HepG2 (cell line): ENCODE results near the gene CDYL2. TPM values are rescaled to one million over a fixed set of nuclear protein-coding genes. Genes with fewer than 3 reads are reported as not detected.

ENCODE experiments used
- ATAC-seq: fragments of 200-7000 bp; cut with Tn5 transposase; 3 replicates; pipeline ENCODE4 v1.9.1; 2020; ENCODE audit warnings: mild to moderate bottlenecking, moderate library complexity
- BruUV-seq: library from RNA; stranded (reverse); fragments of 400-500 nt; replicated peaks from 2 replicates; lab custom pipeline; 2021; lab: Mats Ljungman, UMichigan
- CTCF ChIA-PET: fragments of 300-600 bp; formaldehyde crosslinking; extraction: SDS; loops from one replicate; lab custom pipeline; 2021; ENCODE audit warnings: low total read pairs, inconsistent platforms, low intra/inter-chr PET ratio; lab: Yijun Ruan, JAX
- POLR2A ChIA-PET: fragments of 350-600 bp; sonication (Branson Sonifier 250); formaldehyde crosslinking; loops from one replicate; lab custom pipeline; 2020; ENCODE audit warnings: antibody characterized with exemption, inconsistent platforms; lab: Yijun Ruan, JAX
- DNase-seq: peaks from one replicate; pipeline ENCODE4 v3.0.0-alpha.2; 2015; ENCODE audit warnings: low spot score
- FAIRE-seq: peaks from 3 replicates; lab custom pipeline; 2011; peaks lifted over from hg19 to GRCh38; lab: Jason Lieb, UNC
- H2AFZ ChIP-seq: one replicate; pipeline ENCODE4 v1.6.1; 2011; ENCODE audit warnings: low read length, inconsistent platforms
- H3K27ac ChIP-seq: fragments of 300-600 bp; 3 replicates; pipeline ENCODE4 v1.8.0; 2011; ENCODE audit warnings: mixed run types, mild to moderate bottlenecking, mixed read lengths, low read length, inconsistent platforms; ENCODE audit not compliant: insufficient read depth; ENCODE audit errors: extremely low read length
- H3K27me3 ChIP-seq, 2 experiments: fragments of 200-600 bp in 1 of 2; 2 replicates in 1 of 2; 3 replicates in 1 of 2; pipeline versions ENCODE4 v1.6.0 to v1.8.0; 2011; ENCODE audit warnings: low read length in 2 of 2, mild to moderate bottlenecking in 2 of 2, moderate library complexity in 2 of 2, inconsistent platforms in 1 of 2; ENCODE audit not compliant: insufficient read depth in 2 of 2, control insufficient read depth in 1 of 2
- H3K36me3 ChIP-seq, 2 experiments: fragments of 200-600 bp in 1 of 2; replicated peaks in 1 of 2; 2 replicates in 1 of 2; 3 replicates in 1 of 2; pipeline versions ENCODE4 v1.5.1 to v1.8.0; 2011; ENCODE audit warnings: low read length in 2 of 2, inconsistent platforms in 1 of 2; ENCODE audit not compliant: insufficient read depth in 2 of 2, control insufficient read depth in 1 of 2
- H3K4me1 ChIP-seq: 2 replicates; pipeline ENCODE4 v1.5.1; 2012; ENCODE audit warnings: low read length, inconsistent platforms; ENCODE audit not compliant: insufficient read depth
- H3K4me2 ChIP-seq: 2 replicates; pipeline ENCODE4 v1.6.0; 2011; ENCODE audit warnings: low read depth, low read length, inconsistent platforms
- H3K4me3 ChIP-seq, 3 experiments: fragments of 200-600 bp in 1 of 3; sonication (generic), shearing (Covaris generic) in 1 of 3; replicated peaks in 1 of 3; 2 replicates each; pipeline ENCODE4 v1.5.1; 2011 to 2016; ENCODE audit warnings: low read length in 3 of 3, inconsistent platforms in 2 of 3, low read depth in 2 of 3, mild to moderate bottlenecking in 2 of 3, control low read depth in 1 of 3, mixed read lengths in 1 of 3; ENCODE audit not compliant: insufficient read depth in 1 of 3
- H3K79me2 ChIP-seq: one replicate; pipeline ENCODE4 v1.6.1; 2011; ENCODE audit warnings: low read length, inconsistent platforms; ENCODE audit not compliant: insufficient read depth
- H3K9ac ChIP-seq: 2 replicates; pipeline ENCODE4 v1.6.0; 2011; ENCODE audit warnings: mild to moderate bottlenecking, low read depth, low read length, inconsistent platforms; ENCODE audit not compliant: insufficient read depth
- H3K9me3 ChIP-seq: 2 replicates; pipeline ENCODE4 v1.5.1; 2012; ENCODE audit warnings: mild to moderate bottlenecking, low read length
- H4K20me1 ChIP-seq: 2 replicates; pipeline ENCODE4 v1.6.0; 2011; ENCODE audit warnings: inconsistent platforms, mild to moderate bottlenecking, low read length, moderate library complexity; ENCODE audit not compliant: insufficient read depth
- BRD4 ChIP-seq: sonication (generic); formaldehyde crosslinking; IDR thresholded peaks from 2 replicates; pipeline ENCODE4 v1.4.0; 2020; ENCODE audit warnings: missing genetic modification reagents
- GLI4 ChIP-seq: sonication (generic); formaldehyde crosslinking; IDR thresholded peaks from 2 replicates; pipeline ENCODE4 v1.5.1; 2020; ENCODE audit warnings: missing genetic modification reagents, mild to moderate bottlenecking, moderate library complexity, borderline replicate concordance
- MAFG ChIP-seq: sonication (generic); formaldehyde crosslinking; IDR thresholded peaks from 2 replicates; pipeline ENCODE4 v1.5.1; 2020; ENCODE audit warnings: mild to moderate bottlenecking, missing genetic modification reagents
- MXI1 ChIP-seq: IDR thresholded peaks from 3 replicates; pipeline ENCODE4 v1.6.1; 2012; ENCODE audit warnings: low read depth, low read length, inconsistent platforms, borderline replicate concordance
- TAF1 ChIP-seq: sonication (generic); formaldehyde crosslinking; IDR thresholded peaks from 2 replicates; pipeline ENCODE4 v1.4.0; 2020; ENCODE audit warnings: missing genetic modification reagents
- ZNF670 ChIP-seq: sonication (generic); formaldehyde crosslinking; IDR thresholded peaks from 2 replicates; pipeline ENCODE4 v1.8.0; 2022; ENCODE audit warnings: mild to moderate bottlenecking, missing genetic modification reagents, borderline replicate concordance
- ZNF775 ChIP-seq: sonication (generic); formaldehyde crosslinking; IDR thresholded peaks from 2 replicates; pipeline ENCODE4 v1.4.0; 2020; ENCODE audit warnings: missing genetic modification reagents, mild to moderate bottlenecking, moderate library complexity, borderline replicate concordance
- ZNF841 ChIP-seq: sonication (generic); formaldehyde crosslinking; IDR thresholded peaks from 2 replicates; pipeline ENCODE4 v1.8.1; 2023; ENCODE audit warnings: missing genetic modification reagents, borderline replicate concordance
- ZSCAN30 ChIP-seq: sonication (generic); formaldehyde crosslinking; IDR thresholded peaks from 2 replicates; pipeline ENCODE4 v1.5.0; 2020; ENCODE audit warnings: mild to moderate bottlenecking, missing genetic modification reagents
- WGBS: methylation state at CpG from one replicate; pipeline ENCODE4 v1.1.6; 2017; ENCODE audit warnings: low lambda C conversion rate; 5-methylcytosine and 5-hydroxymethylcytosine counted together
- in situ Hi-C: cut with HindIII; loops from 2 replicates; pipeline ENCODE4 v1.10.0; 2017; ENCODE audit warnings: low pct_unique_long_range_greater_than_20kb; ENCODE audit not compliant: extremely low pct_ligation_motif_present
- intact Hi-C: fragments of 100-400 bp; cut with micrococcal nuclease; formaldehyde crosslinking; loops from one replicate; pipeline ENCODE4 v1.10.0; 2022; ENCODE audit not compliant: unreplicated experiment
- polyA plus RNA-seq, 8 experiments: library from polyadenylated mRNA; depleted of rRNA in 3 of 8; stranded (reverse) in 7 of 8; unstranded in 1 of 8; fragments of >200 nt; fragmentation: Illumina TruSeq in 4 of 8; extraction: Trizol in 4 of 8; gene quantifications; 2 replicates each; pipeline versions ENCODE4 v1.2.1 to v1.2.3, GENCODE V29; 2011 to 2016; ENCODE audit warnings: low read depth in 4 of 8, missing spikeins in 1 of 8, mixed read lengths in 1 of 8; ENCODE audit not compliant: insufficient read depth in 1 of 8
- total RNA-seq, 5 experiments: library from RNA; depleted of rRNA; stranded (reverse); fragments of >200 nt; fragmentation: Illumina TruSeq; extraction: Trizol; gene quantifications; 2 replicates each; pipeline ENCODE4 v1.2.3, GENCODE V29; 2016; ENCODE audit warnings: low read depth in 1 of 5
- TF ChIP-seq, protein P1 (sequence below): sonication (generic); formaldehyde crosslinking; IDR thresholded peaks from 2 replicates; pipeline ENCODE4 v1.4.0; 2020; ENCODE audit warnings: missing genetic modification reagents
- TF ChIP-seq, protein P2 (sequence below): conservative IDR thresholded peaks from 2 replicates; pipeline ENCODE4 v1.6.1; 2018; ENCODE audit warnings: missing genetic modification reagents
- TF ChIP-seq, protein P3 (sequence below): sonication (generic); formaldehyde crosslinking; IDR thresholded peaks from 2 replicates; pipeline ENCODE4 v1.4.0; 2020; ENCODE audit warnings: mild to moderate bottlenecking, missing genetic modification reagents

CDYL2 gene
- total and polyA plus RNA-seq, 2 of the 13 experiments (the other 11 are each of a cell fraction or from before 2014, with no cell fraction given), result 0.07 to 0.35 TPM

DNA sequence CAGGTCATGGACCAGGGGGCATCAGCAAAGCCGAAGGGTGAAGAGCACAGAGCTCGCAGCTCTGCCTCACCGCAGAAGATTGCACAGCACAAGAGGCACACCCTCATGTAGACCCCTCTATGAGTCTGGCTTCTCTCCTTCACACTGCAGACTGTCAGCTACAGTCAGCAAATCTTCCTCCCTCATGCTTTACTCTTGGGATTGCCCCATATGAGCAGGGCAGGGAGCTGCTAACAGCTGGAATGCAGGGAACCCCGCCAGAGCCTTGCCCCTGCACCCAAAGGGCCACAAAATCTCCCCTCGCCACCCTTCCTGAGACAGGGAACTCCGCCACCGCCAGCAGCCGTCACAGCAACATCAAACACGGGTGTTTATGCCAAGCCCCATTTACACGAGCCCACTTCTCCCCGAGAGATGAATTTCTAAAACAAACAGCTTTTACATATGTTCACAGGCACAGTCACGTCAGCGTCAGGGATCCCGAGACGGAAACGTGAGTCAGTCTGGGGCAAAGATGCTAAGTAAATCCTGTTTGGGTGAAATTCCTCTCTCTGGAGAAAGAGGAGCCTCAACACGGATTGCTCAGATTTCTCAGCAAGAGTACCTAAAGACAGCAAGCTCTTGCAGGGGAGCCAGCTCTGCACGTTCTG, 121.9 kb downstream of the CDYL2 start:
- in situ Hi-C loops (no loop called here), intact Hi-C loops (no loop called here)
- no peaks in the 10 kb centered on the region for H4K20me1 ChIP-seq
- ChIA-PET CTCF (no interaction called here), POLR2A (no interaction called here)
- FAIRE-seq (no peak), DNase-seq (no peak), ATAC-seq (no peak)
- no peak overlapping the region for H3K4me2 ChIP-seq
- H3K36me3 ChIP-seq, result no peaks in the 10 kb centered on the region
- H3K4me1 ChIP-seq, result no peaks in the 10 kb centered on the region
- TF ChIP-seq TAF1 (no peak), BRD4 (no peak), MAFG (no peak), ZNF841 (CRISPR knock-in tag) (no peak)
- BruUV-seq, result no TSS peak
- H3K9me3 ChIP-seq, result no peaks in the 10 kb centered on the region
- no peak overlapping the region for H3K27ac ChIP-seq
- no peak overlapping the region for H3K9ac ChIP-seq
- H3K79me2 ChIP-seq, result no peaks in the 10 kb centered on the region
- H2AFZ ChIP-seq, result no peak overlapping the region
- peaks cover 2 to 12% of the 10 kb centered on the region in 2 experiments; a peak in 3 of 5 replicates for H3K27me3 ChIP-seq
- 37% methylated on average over 16 of the region's 18 CpGs for WGBS
- H3K4me3 ChIP-seq, result no peak overlapping the region

DNA sequence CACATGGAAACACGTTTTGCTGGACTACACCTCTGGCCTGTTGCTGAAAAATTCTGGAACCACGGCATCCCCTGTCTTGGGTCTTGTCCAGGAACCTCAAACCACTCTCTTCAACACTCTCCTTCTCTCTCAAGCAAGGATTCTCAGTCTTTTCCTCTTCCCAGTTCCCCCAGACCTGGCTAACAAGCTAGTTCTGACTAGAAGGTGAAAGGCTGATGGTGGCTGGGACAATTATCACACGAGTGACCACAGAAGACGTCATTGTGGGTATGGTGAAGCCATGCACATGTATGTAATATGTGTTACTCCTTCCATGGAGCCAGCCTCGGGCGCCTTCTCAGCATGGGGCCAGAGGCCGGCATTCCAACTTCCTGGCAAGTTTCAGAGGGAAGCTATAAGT, 123.0 kb downstream of the CDYL2 start:
- no peak overlapping the region for H3K27ac ChIP-seq
- 18% methylated on average over 7 of the region's 7 CpGs for WGBS
- intact Hi-C loops, result no loop called here
- in situ Hi-C loops, result no loop called here
- peaks cover 2 to 12% of the 10 kb centered on the region in 2 experiments; a peak in 3 of 5 replicates for H3K27me3 ChIP-seq
- POLR2A ChIA-PET, result no interaction called here
- no peaks in the 10 kb centered on the region for H3K9me3 ChIP-seq
- no TSS peak for BruUV-seq
- no peaks in the 10 kb centered on the region for H4K20me1 ChIP-seq
- no peak overlapping the region for H3K9ac ChIP-seq
- CTCF ChIA-PET, result no interaction called here
- H3K79me2 ChIP-seq, result no peaks in the 10 kb centered on the region
- H3K4me1 ChIP-seq, result no peaks in the 10 kb centered on the region
- no peak for DNase-seq
- no peaks in the 10 kb centered on the region for H3K36me3 ChIP-seq
- H3K4me3 ChIP-seq, result no peak overlapping the region
- ATAC-seq, result no peak
- no peak overlapping the region for H2AFZ ChIP-seq
- H3K4me2 ChIP-seq, result no peak overlapping the region
- FAIRE-seq, result no peak
- TF ChIP-seq ZNF775 (CRISPR knock-in tag) (no peak), MXI1 (no peak), GLI4 (CRISPR knock-in tag) (no peak), ZNF670 (CRISPR knock-in tag) (no peak), ZSCAN30 (CRISPR knock-in tag) (no peak)
- TF ChIP-seq, protein P1, sequence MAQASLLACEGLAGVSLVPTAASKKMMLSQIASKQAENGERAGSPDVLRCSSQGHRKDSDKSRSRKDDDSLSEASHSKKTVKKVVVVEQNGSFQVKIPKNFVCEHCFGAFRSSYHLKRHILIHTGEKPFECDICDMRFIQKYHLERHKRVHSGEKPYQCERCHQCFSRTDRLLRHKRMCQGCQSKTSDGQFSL (CRISPR knock-in tag), result no peak
- TF ChIP-seq, protein P2, sequence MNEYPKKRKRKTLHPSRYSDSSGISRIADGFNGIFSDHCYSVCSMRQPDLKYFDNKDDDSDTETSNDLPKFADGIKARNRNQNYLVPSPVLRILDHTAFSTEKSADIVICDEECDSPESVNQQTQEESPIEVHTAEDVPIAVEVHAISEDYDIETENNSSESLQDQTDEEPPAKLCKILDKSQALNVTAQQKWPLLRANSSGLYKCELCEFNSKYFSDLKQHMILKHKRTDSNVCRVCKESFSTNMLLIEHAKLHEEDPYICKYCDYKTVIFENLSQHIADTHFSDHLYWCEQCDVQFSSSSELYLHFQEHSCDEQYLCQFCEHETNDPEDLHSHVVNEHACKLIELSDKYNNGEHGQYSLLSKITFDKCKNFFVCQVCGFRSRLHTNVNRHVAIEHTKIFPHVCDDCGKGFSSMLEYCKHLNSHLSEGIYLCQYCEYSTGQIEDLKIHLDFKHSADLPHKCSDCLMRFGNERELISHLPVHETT (CRISPR knock-in tag), result no peak
- TF ChIP-seq, protein P3, sequence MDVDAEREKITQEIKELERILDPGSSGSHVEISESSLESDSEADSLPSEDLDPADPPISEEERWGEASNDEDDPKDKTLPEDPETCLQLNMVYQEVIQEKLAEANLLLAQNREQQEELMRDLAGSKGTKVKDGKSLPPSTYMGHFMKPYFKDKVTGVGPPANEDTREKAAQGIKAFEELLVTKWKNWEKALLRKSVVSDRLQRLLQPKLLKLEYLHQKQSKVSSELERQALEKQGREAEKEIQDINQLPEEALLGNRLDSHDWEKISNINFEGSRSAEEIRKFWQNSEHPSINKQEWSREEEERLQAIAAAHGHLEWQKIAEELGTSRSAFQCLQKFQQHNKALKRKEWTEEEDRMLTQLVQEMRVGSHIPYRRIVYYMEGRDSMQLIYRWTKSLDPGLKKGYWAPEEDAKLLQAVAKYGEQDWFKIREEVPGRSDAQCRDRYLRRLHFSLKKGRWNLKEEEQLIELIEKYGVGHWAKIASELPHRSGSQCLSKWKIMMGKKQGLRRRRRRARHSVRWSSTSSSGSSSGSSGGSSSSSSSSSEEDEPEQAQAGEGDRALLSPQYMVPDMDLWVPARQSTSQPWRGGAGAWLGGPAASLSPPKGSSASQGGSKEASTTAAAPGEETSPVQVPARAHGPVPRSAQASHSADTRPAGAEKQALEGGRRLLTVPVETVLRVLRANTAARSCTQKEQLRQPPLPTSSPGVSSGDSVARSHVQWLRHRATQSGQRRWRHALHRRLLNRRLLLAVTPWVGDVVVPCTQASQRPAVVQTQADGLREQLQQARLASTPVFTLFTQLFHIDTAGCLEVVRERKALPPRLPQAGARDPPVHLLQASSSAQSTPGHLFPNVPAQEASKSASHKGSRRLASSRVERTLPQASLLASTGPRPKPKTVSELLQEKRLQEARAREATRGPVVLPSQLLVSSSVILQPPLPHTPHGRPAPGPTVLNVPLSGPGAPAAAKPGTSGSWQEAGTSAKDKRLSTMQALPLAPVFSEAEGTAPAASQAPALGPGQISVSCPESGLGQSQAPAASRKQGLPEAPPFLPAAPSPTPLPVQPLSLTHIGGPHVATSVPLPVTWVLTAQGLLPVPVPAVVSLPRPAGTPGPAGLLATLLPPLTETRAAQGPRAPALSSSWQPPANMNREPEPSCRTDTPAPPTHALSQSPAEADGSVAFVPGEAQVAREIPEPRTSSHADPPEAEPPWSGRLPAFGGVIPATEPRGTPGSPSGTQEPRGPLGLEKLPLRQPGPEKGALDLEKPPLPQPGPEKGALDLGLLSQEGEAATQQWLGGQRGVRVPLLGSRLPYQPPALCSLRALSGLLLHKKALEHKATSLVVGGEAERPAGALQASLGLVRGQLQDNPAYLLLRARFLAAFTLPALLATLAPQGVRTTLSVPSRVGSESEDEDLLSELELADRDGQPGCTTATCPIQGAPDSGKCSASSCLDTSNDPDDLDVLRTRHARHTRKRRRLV (CRISPR knock-in tag), result no peak
